Heart right ventricle (tissue), 16 donors: Measurements from ENCODE around the gene APLNR. TPM values are rescaled to one million over a fixed set of nuclear protein-coding genes. Genes with fewer than 3 reads are reported as not detected.

Experiments used
- ATAC-seq, 8 donors: fragments of 200-7000 bp; cut with Tn5 transposase; one replicate each; pipeline ENCODE4 v1.9.1; 2020; ENCODE audit warnings: mild to moderate bottlenecking in 8 of 8, moderate library complexity in 8 of 8, moderate number of reproducible peaks in 1 of 8
- DNase-seq, 2 donors: peaks; one replicate each; pipeline ENCODE4 v3.0.0-alpha.2; 2020
- H3K27ac ChIP-seq, 10 donors: fragments of 200-600 bp; sonication (generic) in 2 of 10; one replicate each; pipeline versions ENCODE4 v1.5.0 to v1.8.0; 2020 to 2022; ENCODE audit warnings: mild to moderate bottlenecking in 3 of 10
- H3K27me3 ChIP-seq, 7 donors: fragments of 200-600 bp; one replicate each; pipeline ENCODE4 v1.8.0; 2021 to 2022; ENCODE audit warnings: mild to moderate bottlenecking in 2 of 7
- H3K36me3 ChIP-seq, 9 donors: fragments of 200-600 bp; sonication (generic) in 1 of 9; one replicate each; pipeline versions ENCODE4 v1.5.0 to v1.8.0; 2020 to 2022; ENCODE audit warnings: mild to moderate bottlenecking in 2 of 9
- H3K4me1 ChIP-seq, 9 donors: fragments of 200-600 bp; sonication (generic) in 1 of 9; one replicate each; pipeline versions ENCODE4 v1.5.0 to v1.8.0; 2020 to 2022; ENCODE audit warnings: mild to moderate bottlenecking in 4 of 9
- H3K4me3 ChIP-seq, 10 donors: fragments of 200-600 bp; sonication (generic) in 2 of 10; one replicate each; pipeline versions ENCODE4 v1.5.0 to v1.8.0; 2020 to 2022; ENCODE audit warnings: mild to moderate bottlenecking in 7 of 10, moderate library complexity in 2 of 10
- H3K9me3 ChIP-seq, 11 donors: fragments of 200-600 bp in 10 of 11; sonication (generic) in 2 of 11; one replicate each; pipeline versions ENCODE4 v1.5.0 to v1.8.0; 2013 to 2022; ENCODE audit warnings: mild to moderate bottlenecking in 2 of 11, control low read depth in 1 of 11, moderate library complexity in 1 of 11
- CTCF ChIP-seq, 9 donors: fragments of 200-600 bp; sonication (generic) in 2 of 9; IDR thresholded peaks; one replicate each; pipeline versions ENCODE4 v1.5.0 to v1.8.0; 2021 to 2022; ENCODE audit warnings: antibody characterized with exemption in 9 of 9, mild to moderate bottlenecking in 5 of 9, moderate library complexity in 1 of 9
- WGBS, 2 donors: extraction: QIAGEN DNeasy Blood & Tissue Kit; methylation state at CpG; one replicate each; pipeline ENCODE4 v1.1.7; 2013; ENCODE audit warnings: inconsistent platforms in 1 of 2; 5-methylcytosine and 5-hydroxymethylcytosine counted together
- intact Hi-C, 10 donors: fragments of 100-400 bp; cut with DNase I; formaldehyde crosslinking; loops; one replicate each; pipeline versions ENCODE4 v1.11.1 to v1.14.2; 2022
- polyA plus RNA-seq, 2 donors: library from polyadenylated mRNA; stranded (reverse); fragments of 200-250 nt; gene quantifications; one replicate each; pipeline ENCODE4 v1.2.3, GENCODE V29; 2013
- total RNA-seq, 10 donors: library from RNA; stranded (reverse); fragmentation: NEBNext Ultra II Directional in 3 of 10; extraction: Animal tissue kit (Norgen Biotek cat#: 25700) in 3 of 10; gene quantifications; one replicate each; pipeline versions ENCODE4 v1.2.1 to v1.2.4, GENCODE V29; 2021 to 2023
- donor health status: Arrhythmogenic right ventricular cardiomyopathy.
- donor health status: ischemic (EF 13 %, LVEDD 7.1; RV severe dilation, severe dysfunction).
- donor health status: healthy with polysubstance abuse.
- donor health status: DM: no; HTN: yes; CAD: no.
- donor health status: DM: no; HTN: no; CAD: no.
- donor health status: ischemic (EF 25% LVEDD 6.9; RV normal size, moderate dysfunction).
- donor health status: ischemic (EF 25% LVEDD 5.7; RV mildly dilated, moderate dysfunction).
- donor health status: healthy.
- donor health status: DM: yes; HTN: yes; CAD: no.
- donor health status: Ischemic cardiomyopathy.
- donor health status: ischemic (EF 35%, LVEDD 5.7; RV mildly dilated, moderate dysfunction).
- donor health status: nonischemic (EF 11% LVEDD 7.7; RV severe dilation, severe dysfunction).
- donor health status: DM: yes; HTN: yes; CAD: no.
- donor health status: PGD.
- donor health status: ischemic (EF 29% LVEDD 5.4; RV normal size, mild dysfunction).
- donor health status: nonischemic (EF 23%, LVEDD 6.1; RV moderate dilation, normal function).

APLNR gene
- total and polyA plus RNA-seq, 12 donors: 2.0 to 39.3 (median 11.8) TPM

GRCh38 chr11:57240757-57241156 is 3.7 kb upstream of the APLNR start:
- Histone ChIP-seq H3K27ac (peak overlapping the region in 6 of 10 donors; percentile 4 to 60 (median 40)), H3K27me3 (peaks cover 0 to 20% (median 12%) of the 10 kb centered on the region in 7 donors), H3K4me1 (peaks cover 7 to 63% (median 21%) of the 10 kb centered on the region in 9 donors), H3K36me3 (no peaks in the 10 kb centered on the region), H3K4me3 (no peak overlapping the region), H3K9me3 (no peaks in the 10 kb centered on the region)
- no peak for ATAC-seq
- intact Hi-C loops: loop anchor here in 1 of 10 donors (5.0 kb wide), 1 partner anchor 38 kb away; no protein-coding TSS in a partner anchor
- whole genome bisulfite sequencing, 2 donors: 31 to 36% methylated on average over 5 of the region's 5 CpGs
- no peak for TF ChIP-seq CTCF (IDR thresholded peaks at IDR 0.05)
- DNase-seq: no peak

DNA sequence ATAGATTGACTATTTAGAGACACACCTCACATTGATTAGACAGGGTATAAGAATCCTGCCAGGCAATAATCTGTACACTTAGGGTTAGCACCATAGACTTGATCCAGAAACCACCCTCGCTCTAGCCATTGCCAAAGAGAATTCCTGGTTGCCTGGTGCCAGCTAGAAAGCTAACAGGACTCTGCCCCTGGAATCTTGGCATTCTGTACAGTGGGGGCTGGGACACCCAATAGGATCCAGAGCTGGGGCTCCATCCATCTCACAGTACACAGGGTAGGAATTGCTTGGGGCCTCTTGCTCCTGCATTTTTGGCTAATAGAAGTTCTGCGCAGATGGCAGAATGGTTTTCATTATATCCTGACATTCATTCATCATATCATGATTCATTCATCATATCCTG is 3.0 kb upstream of the APLNR start:
- DNase-seq: no peak
- H3K4me1 ChIP-seq: peaks cover 5 to 56% (median 15%) of the 10 kb centered on the region in 9 donors
- 94 to 99% methylated on average over 2 of the region's 2 CpGs for WGBS, 2 donors
- no peaks in the 10 kb centered on the region for H3K9me3 ChIP-seq
- no peaks in the 10 kb centered on the region for H3K36me3 ChIP-seq
- peaks cover 0 to 26% (median 13%) of the 10 kb centered on the region in 7 donors for H3K27me3 ChIP-seq
- peak overlapping the region in 1 of 10 donors; percentile 60 for H3K27ac ChIP-seq
- ATAC-seq: no peak
- H3K4me3 ChIP-seq: no peak overlapping the region
- no peak for TF ChIP-seq CTCF (IDR thresholded peaks at IDR 0.05)
- intact Hi-C loops: loop anchor here in 1 of 10 donors (5.0 kb wide), 1 partner anchor 38 kb away; no protein-coding TSS in a partner anchor

DNA sequence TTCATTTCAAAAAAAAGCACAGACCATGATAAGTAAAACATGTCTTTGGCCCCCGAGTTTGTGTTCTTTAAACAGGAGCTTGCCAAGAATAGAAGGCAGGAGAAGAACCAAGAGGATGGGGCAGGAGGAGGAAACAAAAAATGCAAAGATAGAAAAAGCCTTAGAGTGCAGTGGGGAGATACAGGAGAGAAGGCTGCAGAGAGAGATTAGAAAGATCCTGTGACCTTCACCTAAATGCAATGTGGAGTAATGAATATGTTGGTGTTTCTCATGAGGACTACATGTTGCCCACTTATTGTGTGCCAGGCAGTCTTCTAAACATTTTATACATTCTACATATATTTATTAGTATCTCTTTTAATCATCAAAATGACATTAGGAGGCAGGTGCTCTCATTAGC is 2.3 kb upstream of the APLNR start:
- no peak for ATAC-seq

More for the DNA sequence above, 2.3 kb upstream of the APLNR start:
- Histone ChIP-seq H3K27ac (no peak overlapping the region), H3K27me3 (peaks cover 0 to 31% (median 13%) of the 10 kb centered on the region in 7 donors), H3K36me3 (no peaks in the 10 kb centered on the region), H3K4me3 (no peak overlapping the region), H3K9me3 (no peaks in the 10 kb centered on the region), H3K4me1 (peaks cover 5 to 52% (median 15%) of the 10 kb centered on the region in 9 donors)
- WGBS, 2 donors: 48 to 49% methylated on average over 1 of the region's 1 CpG
- intact Hi-C loops: loop anchor here in 1 of 10 donors (5.0 kb wide), 1 partner anchor 37 kb away; no protein-coding TSS in a partner anchor
- DNase-seq: no peak
- TF ChIP-seq CTCF (IDR thresholded peaks at IDR 0.05): no peak
